Activated CD4-positive, alpha-beta T cell treated with anti-CD3 and anti-CD28 coated beads, Interleukin-2, amount 50 U/mL, for 16 hours (primary cell): ENCODE data around the gene CCDC144A.
"Not testable (repeated sequence)": the region's sequence is repeated elsewhere in the genome, so short reads cannot be mapped to it uniquely, and the experiment has no call there.

Experiments
- DNase-seq: peaks from one replicate; pipeline ENCODE4 v3.0.0-alpha.2; 2020

The CCDC144A gene

GRCh38 chr17:16689731-16690281, at the start of gene CCDC144A:
Gene CCDC144A (plus strand): TSS chr17:16690241. CDS start chr17:16690401, 160 bp downstream.
- peak; percentile 80 for DNase-seq

DNA sequence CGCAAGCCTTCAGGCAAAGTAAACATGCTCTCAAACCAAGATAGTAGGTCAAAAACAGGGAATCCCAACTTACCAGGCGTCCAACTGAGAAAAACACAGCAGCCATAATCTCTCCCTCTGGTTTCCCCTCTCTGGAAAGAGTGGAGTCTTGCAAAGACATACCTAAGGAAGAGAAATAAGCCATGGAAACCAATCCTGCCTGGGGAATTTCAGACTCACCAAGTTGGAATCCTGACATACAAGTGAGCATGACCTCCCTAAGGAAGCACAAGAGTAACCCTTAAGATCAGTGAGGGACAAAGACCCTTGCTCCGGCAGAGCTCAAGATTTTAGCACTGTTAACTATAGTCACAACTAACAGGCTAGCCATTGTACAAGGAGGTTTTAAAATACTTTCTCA, 40.5 kb upstream of the CCDC144A start:
- DNase-seq = no peak

GRCh38 chr17:16652252-16652651, 37.8 kb upstream of the CCDC144A start:
- DNase-seq = no peak

- no peak for DNase-seq
Measured at GRCh38 chr17:16652847-16653366, 37.1 kb upstream of the CCDC144A start.

- peak; percentile 89 for DNase-seq
Measured at GRCh38 chr17:16653367-16654041, 36.5 kb upstream of the CCDC144A start, which contains the start of gene ZNF624. Gene ZNF624 (minus strand): TSS chr17:16653850.

- DNase-seq = no peak
Measured at GRCh38 chr17:16661217-16661616, 28.8 kb upstream of the CCDC144A start.

GRCh38 chr17:16662936-16663335, 27.1 kb upstream of the CCDC144A start:
- no peak for DNase-seq

DNA sequence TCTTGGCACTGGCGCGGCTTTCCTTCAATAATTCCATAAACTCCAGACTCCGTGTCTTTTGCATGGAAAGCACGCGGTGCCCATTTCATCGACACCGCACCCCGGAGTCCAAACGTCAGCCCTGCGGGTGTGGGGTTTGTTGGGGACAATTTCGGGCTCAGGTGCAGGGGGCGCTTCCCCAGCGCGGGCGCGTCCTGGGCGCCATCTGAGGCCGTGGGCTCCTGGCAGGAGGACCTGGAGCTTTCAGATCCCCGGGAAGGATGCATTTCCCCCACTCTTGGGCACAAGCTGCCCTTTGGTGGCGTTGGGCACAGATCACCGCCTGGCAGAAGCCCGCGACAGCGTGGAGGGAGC, 23.5 kb upstream of the CCDC144A start:
- DNase-seq = not testable (repeated sequence)

- not testable (repeated sequence) for DNase-seq
Measured at GRCh38 chr17:16666907-16667636, 23.0 kb upstream of the CCDC144A start.

- no peak for DNase-seq
Measured at GRCh38 chr17:16676676-16677268, 13.3 kb upstream of the CCDC144A start.

GRCh38 chr17:16683290-16684138, 6.5 kb upstream of the CCDC144A start:
- not testable (repeated sequence) for DNase-seq

- DNase-seq = not testable (repeated sequence)
Measured at GRCh38 chr17:16686019-16686418, 4.0 kb upstream of the CCDC144A start.

DNA sequence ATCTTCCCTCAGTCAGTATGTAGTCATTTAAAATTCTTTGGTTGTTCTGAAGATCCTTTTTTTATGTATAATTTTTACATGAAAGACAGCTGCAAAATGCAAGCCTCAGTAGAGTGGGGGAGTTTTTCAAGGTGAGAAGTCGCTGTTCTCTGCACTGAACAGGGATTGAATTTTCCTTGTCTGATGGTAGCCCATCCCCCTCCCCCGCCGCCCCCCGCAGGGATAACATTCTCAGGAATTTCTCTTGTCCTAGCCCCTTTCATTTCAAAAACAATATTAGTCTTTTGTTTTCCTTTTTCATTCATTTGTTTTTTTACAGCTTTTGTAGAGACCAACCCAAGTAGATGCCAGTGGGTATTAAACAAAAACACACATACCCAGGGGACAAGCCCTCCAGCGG, 2.9 kb upstream of the CCDC144A start:
- not testable (repeated sequence) for DNase-seq

DNA sequence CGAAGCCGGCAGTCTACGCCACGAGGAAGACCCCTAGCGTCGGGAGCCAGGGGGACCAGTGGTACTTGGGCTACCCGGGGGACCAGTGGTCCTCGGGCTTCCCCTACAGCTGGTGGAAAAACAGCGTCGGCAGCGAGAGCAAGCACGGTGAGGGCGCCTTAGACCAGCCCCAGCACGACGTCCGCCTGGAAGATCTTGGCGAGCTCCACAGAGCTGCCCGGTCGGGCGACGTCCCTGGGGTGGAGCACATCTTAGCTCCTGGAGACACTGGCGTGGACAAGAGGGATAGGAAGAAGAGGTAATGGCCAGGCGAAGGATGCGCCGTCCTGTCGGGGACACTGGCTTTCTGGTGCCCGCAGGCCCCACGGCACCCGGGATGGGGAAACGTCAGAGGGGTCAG, 406 bp downstream of the CCDC144A start:
- not testable (repeated sequence) for DNase-seq

DNA sequence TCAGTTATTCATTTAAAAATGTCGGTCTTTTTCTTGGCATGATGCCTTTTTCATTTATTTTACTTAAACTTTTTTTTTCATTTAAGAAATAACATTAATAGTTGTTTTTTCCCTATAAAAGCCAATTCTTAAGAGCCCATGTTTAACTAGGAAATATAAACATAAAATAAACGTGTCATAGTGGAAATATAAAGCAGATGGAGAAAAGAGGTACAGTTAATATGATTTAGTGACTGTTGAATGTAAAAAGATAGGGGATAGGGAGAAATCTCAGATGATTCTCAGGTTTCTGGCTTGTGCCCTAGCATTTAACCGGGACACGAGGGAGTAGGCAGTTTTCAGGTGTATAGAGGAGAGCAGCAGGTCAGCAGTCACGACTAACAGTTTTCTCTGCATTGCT, 7.6 kb downstream of the CCDC144A start:
- DNase-seq = not testable (repeated sequence)

- not testable (repeated sequence) for DNase-seq
Measured at GRCh38 chr17:16745492-16746203, 55.6 kb downstream of the CCDC144A start.

- not testable (repeated sequence) for DNase-seq
Measured at GRCh38 chr17:16746571-16746970, 56.5 kb downstream of the CCDC144A start.

- DNase-seq = not testable (repeated sequence)
Measured at GRCh38 chr17:16750515-16750914, 60.5 kb downstream of the CCDC144A start.

- DNase-seq = peak; percentile 2
Measured at GRCh38 chr17:16751224-16751923, 61.3 kb downstream of the CCDC144A start.

GRCh38 chr17:16751924-16752287, 61.9 kb downstream of the CCDC144A start:
- DNase-seq = not testable (repeated sequence)

GRCh38 chr17:16757520-16757919, 67.5 kb downstream of the CCDC144A start:
- DNase-seq = not testable (repeated sequence)
